Measurements from ENCODE around the gene E2F6. TPM values are rescaled to one million over a fixed set of nuclear protein-coding genes. Genes with fewer than 3 reads are reported as not detected.

The E2F6 gene
- total and polyA plus RNA-seq, 2 of the 8 experiments (the other 6 are each of a cell fraction or from before 2014, with no cell fraction given): 8.3 to 14.9 TPM

GRCh38 chr2:11450791-11451190 is 15.2 kb downstream of the E2F6 start:
- no peak overlapping the region for H2BK5ac ChIP-seq (ENCODE audit: low read depth, low read length)
- no peak overlapping the region for H3K9ac ChIP-seq (replicated peaks in 1 of 4; ENCODE audit: extremely low read depth in 1 of 4, low read depth in 3 of 4, low read length in 3 of 4)
- WGBS, 2 experiments (ENCODE audit: extremely low coverage in 1 of 2, insufficient coverage in 1 of 2, insufficient read length in 1 of 2, insufficient replicate concordance in 2 of 2, low coverage in 1 of 2, low lambda C conversion rate in 2 of 2, missing lambda C conversion rate in 1 of 2): 100% methylated on average over 2 of the region's 2 CpGs; no CpG with 5 or more reads in 1 of the 2 experiments
- no peaks in the 10 kb centered on the region for H3K23me2 ChIP-seq (ENCODE audit: low read depth, low read length)
- H3K4me3 ChIP-seq (ENCODE audit: extremely low read depth in 1 of 4, insufficient read depth in 2 of 4, low read depth in 3 of 4, low read length in 4 of 4): no peak overlapping the region
- H3K4me1 ChIP-seq (replicated peaks in 1 of 4; ENCODE audit: control insufficient read depth in 3 of 4, insufficient read depth in 4 of 4, low read length in 3 of 4): no peaks in the 10 kb centered on the region
- H2BK12ac ChIP-seq (ENCODE audit: low read depth, low read length): no peak overlapping the region
- FAIRE-seq (no peak), DNase-seq (ENCODE audit: low read depth in 1 of 2, low spot score in 2 of 2) (no peak)
- no peak overlapping the region for H2BK15ac ChIP-seq (ENCODE audit: low read length)
- H4K91ac ChIP-seq (replicated peaks; ENCODE audit: insufficient read length, low read length): no peak overlapping the region
- no peak overlapping the region for H2BK20ac ChIP-seq (ENCODE audit: low read length)
- H3K4me2 ChIP-seq (ENCODE audit: insufficient read depth in 1 of 2, low read depth in 2 of 2, low read length in 2 of 2): no peak overlapping the region
- no peaks in the 10 kb centered on the region for H3K27me3 ChIP-seq (replicated peaks in 1 of 4; ENCODE audit: control insufficient read depth in 3 of 4, extremely low read depth in 1 of 4, insufficient read depth in 3 of 4, low read length in 3 of 4)
- H3K4ac ChIP-seq (replicated peaks; ENCODE audit: insufficient read length, low read depth, low read length): no peak overlapping the region
- H4K20me1 ChIP-seq (replicated peaks in 1 of 2; ENCODE audit: control insufficient read depth in 1 of 2, insufficient read depth in 2 of 2, low read length in 2 of 2): no peaks in the 10 kb centered on the region
- H2AFZ ChIP-seq (ENCODE audit: low read length): no peak overlapping the region
- no peak overlapping the region for H3K14ac ChIP-seq (ENCODE audit: insufficient read length)
- no peak overlapping the region for H3K56ac ChIP-seq (replicated peaks; ENCODE audit: insufficient read length, low read depth, low read length)
- no peak overlapping the region for H4K5ac ChIP-seq (ENCODE audit: insufficient read length, low read depth, low read length)
- H3K27ac ChIP-seq (ENCODE audit: low read depth, low read length): no peak overlapping the region
- ChIA-PET POLR2A (ENCODE audit: partially characterized antibody) (no interaction called here), CTCF (ENCODE audit: partially characterized antibody) (interaction anchor here (0.7 to 7.1 kb wide), 8 partner anchors 15 to 619 kb away, joined by 3 to 70 read pairs (median 4); a partner anchor contains a TSS)
- TF ChIP-seq POLR2AphosphoS5 (IDR thresholded peaks at IDR 0.05; ENCODE audit: low read depth, low read length) (no peak), ASH2L (IDR thresholded peaks at IDR 0.05; ENCODE audit: low read length) (no peak), PHF8 (conservative IDR thresholded peaks at IDR 0.05; ENCODE audit: low read depth, low read length) (no peak), CTBP2 (IDR thresholded peaks at IDR 0.05; ENCODE audit: borderline replicate concordance, insufficient read depth, insufficient read length, low read length) (no peak), EZH2 (IDR thresholded peaks at IDR 0.05; ENCODE audit: low read depth, low read length, severe bottlenecking) (no peak), RBBP5 (IDR thresholded peaks at IDR 0.05; ENCODE audit: borderline replicate concordance, low read depth, low read length) (no peak), CHD2 (IDR thresholded peaks at IDR 0.05; ENCODE audit: low read length) (no peak), POU5F1 (IDR thresholded peaks at IDR 0.05; ENCODE audit: low read depth, low read length) (no peak)
- no peak overlapping the region for H3K18ac ChIP-seq (ENCODE audit: extremely low read depth, low read length)
- no peaks in the 10 kb centered on the region for H3K9me3 ChIP-seq (ENCODE audit: insufficient read depth in 2 of 2, low read depth in 1 of 2, low read length in 1 of 2)
- H3K36me3 ChIP-seq (ENCODE audit: control insufficient read depth in 2 of 4, insufficient read depth in 4 of 4, low read length in 3 of 4): peaks cover 0 to 42% (median 10%) of the 10 kb centered on the region in 4 experiments; a peak in 6 of 8 replicates
- H3K23ac ChIP-seq (ENCODE audit: insufficient read length): no peak overlapping the region
- H3K79me1 ChIP-seq (ENCODE audit: low read depth, low read length): no peaks in the 10 kb centered on the region
- H2BK120ac ChIP-seq (replicated peaks; ENCODE audit: low read depth, low read length): no peak overlapping the region
- H3K79me2 ChIP-seq (ENCODE audit: control insufficient read depth in 1 of 2, insufficient read depth in 2 of 2, low read length in 2 of 2): peaks cover 0 to 12% of the 10 kb centered on the region in 2 experiments; a peak in 2 of 4 replicates
- no peak overlapping the region for H4K8ac ChIP-seq (ENCODE audit: extremely low read depth, insufficient read depth, low read length)
- no peak overlapping the region for H2AK5ac ChIP-seq (ENCODE audit: low read depth, low read length)

Data from H1 (cell line).